HepG2 (cell line): ENCODE results near the gene PPM1H. TPM values are rescaled to one million over a fixed set of nuclear protein-coding genes. Genes with fewer than 3 reads are reported as not detected.

ENCODE experiments used
- CENPBD1 ChIP-seq: sonication (generic); formaldehyde crosslinking; IDR thresholded peaks from 2 replicates; pipeline ENCODE4 v1.8.0; 2022; ENCODE audit warnings: missing genetic modification reagents, low read depth, mild to moderate bottlenecking, borderline replicate concordance
- CHD2 ChIP-seq: IDR thresholded peaks from 2 replicates; pipeline ENCODE4 v1.6.1; 2011; ENCODE audit warnings: low read depth, low read length, improper control_type of control experiment
- ELF4 ChIP-seq: sonication (generic); formaldehyde crosslinking; IDR thresholded peaks from 2 replicates; pipeline ENCODE4 v1.5.0; 2020; ENCODE audit warnings: missing genetic modification reagents, mild to moderate bottlenecking, moderate library complexity, borderline replicate concordance
- FOXO4 ChIP-seq: sonication (generic); formaldehyde crosslinking; conservative IDR thresholded peaks from 2 replicates; pipeline ENCODE4 v1.8.1; 2023; ENCODE audit warnings: missing genetic modification reagents
- IKZF4 ChIP-seq: sonication (generic); formaldehyde crosslinking; IDR thresholded peaks from 2 replicates; pipeline ENCODE4 v1.5.1; 2020; ENCODE audit warnings: borderline replicate concordance, mild to moderate bottlenecking, low read depth, missing genetic modification reagents; ENCODE audit errors: not compliant biosample characterization
- MAZ ChIP-seq, 2 experiments: sonication (generic) in 1 of 2; formaldehyde crosslinking in 1 of 2; IDR thresholded peaks; 2 replicates each; pipeline versions ENCODE4 v1.5.0 to v1.6.1; 2012 to 2020; ENCODE audit warnings: low read depth in 2 of 2, mild to moderate bottlenecking in 2 of 2, borderline replicate concordance in 1 of 2, improper control_type of control experiment in 1 of 2, low read length in 1 of 2, missing genetic modification reagents in 1 of 2, moderate library complexity in 1 of 2
- MLX ChIP-seq: IDR thresholded peaks from 2 replicates; pipeline ENCODE4 v1.6.1; 2016
- MTF1 ChIP-seq: sonication (generic); formaldehyde crosslinking; IDR thresholded peaks from 2 replicates; pipeline ENCODE4 v1.5.0; 2020; ENCODE audit warnings: missing genetic modification reagents
- RXRA ChIP-seq: sonication (generic); formaldehyde crosslinking; IDR thresholded peaks from 2 replicates; pipeline ENCODE4 v1.5.1; 2020; ENCODE audit warnings: missing genetic modification reagents
- SRSF9 ChIP-seq: fragments of 200-400 bp; formaldehyde crosslinking; IDR thresholded peaks from 2 replicates; pipeline ENCODE4 v1.6.1; 2018; ENCODE audit warnings: borderline replicate concordance, mild to moderate bottlenecking, low read depth, low read length; ENCODE audit not compliant: insufficient read depth, poor library complexity, severe bottlenecking
- TOPORS ChIP-seq: sonication (generic); formaldehyde crosslinking; IDR thresholded peaks from 2 replicates; pipeline ENCODE4 v1.8.0; 2023; ENCODE audit warnings: mild to moderate bottlenecking, missing genetic modification reagents
- ZFP62 ChIP-seq: sonication (generic); formaldehyde crosslinking; IDR thresholded peaks from 2 replicates; pipeline ENCODE4 v1.4.0; 2020; ENCODE audit warnings: missing genetic modification reagents
- ZFX ChIP-seq: sonication (generic); formaldehyde crosslinking; IDR thresholded peaks from 2 replicates; pipeline ENCODE4 v1.4.0; 2020; ENCODE audit warnings: mild to moderate bottlenecking, low read depth, missing genetic modification reagents, moderate library complexity
- ZFYVE20 ChIP-seq: sonication (generic); formaldehyde crosslinking; IDR thresholded peaks from 2 replicates; pipeline ENCODE4 v1.8.0; 2023; ENCODE audit warnings: low read depth, mild to moderate bottlenecking, moderate library complexity, missing genetic modification reagents, borderline replicate concordance
- ZNF17 ChIP-seq: sonication (generic); formaldehyde crosslinking; IDR thresholded peaks from 2 replicates; pipeline ENCODE4 v1.5.0; 2020; ENCODE audit warnings: mild to moderate bottlenecking, missing genetic modification reagents
- ZNF225 ChIP-seq: sonication (generic); formaldehyde crosslinking; IDR thresholded peaks from 2 replicates; pipeline ENCODE4 v1.4.0; 2020; ENCODE audit warnings: mild to moderate bottlenecking, missing genetic modification reagents
- ZNF331 ChIP-seq: sonication (generic); formaldehyde crosslinking; IDR thresholded peaks from 2 replicates; pipeline ENCODE4 v1.4.0; 2020; ENCODE audit warnings: missing genetic modification reagents
- ZNF44 ChIP-seq: sonication (generic); formaldehyde crosslinking; IDR thresholded peaks from 2 replicates; pipeline ENCODE4 v1.5.1; 2020; ENCODE audit warnings: mild to moderate bottlenecking, missing genetic modification reagents
- ZNF513 ChIP-seq: sonication (generic); formaldehyde crosslinking; conservative IDR thresholded peaks from 2 replicates; pipeline ENCODE4 v1.5.0; 2020; ENCODE audit warnings: missing genetic modification reagents
- ZNF672 ChIP-seq: sonication (generic); formaldehyde crosslinking; IDR thresholded peaks from 2 replicates; pipeline ENCODE4 v1.8.1; 2022; ENCODE audit warnings: missing genetic modification reagents
- polyA plus RNA-seq, 8 experiments: library from polyadenylated mRNA; depleted of rRNA in 3 of 8; stranded (reverse) in 7 of 8; unstranded in 1 of 8; fragments of >200 nt; fragmentation: Illumina TruSeq in 4 of 8; extraction: Trizol in 4 of 8; gene quantifications; 2 replicates each; pipeline versions ENCODE4 v1.2.1 to v1.2.3, GENCODE V29; 2011 to 2016; ENCODE audit warnings: low read depth in 4 of 8, missing spikeins in 1 of 8, mixed read lengths in 1 of 8; ENCODE audit not compliant: insufficient read depth in 1 of 8
- total RNA-seq, 5 experiments: library from RNA; depleted of rRNA; stranded (reverse); fragments of >200 nt; fragmentation: Illumina TruSeq; extraction: Trizol; gene quantifications; 2 replicates each; pipeline ENCODE4 v1.2.3, GENCODE V29; 2016; ENCODE audit warnings: low read depth in 1 of 5

Gene PPM1H
- total and polyA plus RNA-seq, 2 of the 13 experiments (the other 11 are each of a cell fraction or from before 2014, with no cell fraction given): 29.1 to 38.1 TPM

GRCh38 chr12:62934799-62935674 lies at the start of gene PPM1H (continued):
- TF ChIP-seq MAZ (IDR thresholded peaks at IDR 0.05; ENCODE audit: borderline replicate concordance, low read depth, low read length) (peak; percentile 80; the same call in 1 of the 2 replicates), MAZ (CRISPR knock-in tag; IDR thresholded peaks at IDR 0.05; ENCODE audit: low read depth) (peak; percentile 78), TOPORS (CRISPR knock-in tag) (0 out of 2 replicates have a peak, but pooled peaks have one; percentile 53), MTF1 (no peak), ZFX (CRISPR knock-in tag) (peak; percentile 64; the same call in 1 of the 2 replicates), ZFYVE20 (CRISPR knock-in tag) (no peak), CENPBD1 (CRISPR knock-in tag) (peak; percentile 84; the same call in 1 of the 2 replicates), SRSF9 (no peak), MLX (CRISPR knock-in tag) (peak; percentile 87), ZFP62 (CRISPR knock-in tag) (no peak), ZNF672 (CRISPR knock-in tag) (0 out of 2 replicates have a peak, but pooled peaks have one; percentile 64), ELF4 (no peak), ZNF44 (CRISPR knock-in tag) (peak; percentile 70; the same call in 1 of the 2 replicates), IKZF4 (CRISPR knock-in tag) (no peak), ZNF331 (CRISPR knock-in tag) (peak; percentile 97), FOXO4 (CRISPR knock-in tag) (no peak), ZNF225 (peak; percentile 90; the same call in 1 of the 2 replicates), CHD2 (peak; percentile 77), ZNF17 (CRISPR knock-in tag) (no peak), RXRA (CRISPR knock-in tag) (peak; percentile 93), ZNF513 (CRISPR knock-in tag) (no peak)
